ENCODE measurements around the gene SBK3.

DNA sequence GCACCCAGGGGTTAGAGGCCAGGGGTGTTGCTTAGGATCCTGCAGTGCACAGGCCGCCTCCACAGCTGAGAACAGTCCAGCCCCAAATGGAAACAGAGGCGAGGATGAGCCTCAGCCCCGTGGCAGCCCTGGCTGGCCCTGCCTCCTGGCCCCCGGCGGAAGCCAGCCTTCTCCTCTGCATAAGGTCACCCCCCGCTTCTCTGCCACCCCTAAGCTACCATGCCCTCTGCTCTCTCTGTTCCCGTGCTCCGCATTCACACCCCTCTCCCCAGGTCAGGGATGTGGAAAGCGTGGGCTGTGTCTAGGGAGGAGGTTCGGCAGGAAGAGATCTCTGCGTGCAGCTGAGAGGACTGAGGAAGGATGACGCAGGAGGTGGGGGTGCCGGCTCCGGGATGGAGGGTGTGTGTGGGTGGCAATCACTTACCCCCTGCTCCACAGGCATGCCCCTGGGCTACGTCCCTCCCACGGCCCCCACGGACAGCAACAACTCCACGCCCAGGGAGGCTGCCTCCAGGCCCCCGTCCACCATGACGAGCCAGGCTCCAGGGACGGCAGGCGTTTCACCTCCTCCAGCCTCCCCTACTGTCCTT lies 51.1 kb downstream of the SBK3 start:
- TF ChIP-seq, protein P1, sequence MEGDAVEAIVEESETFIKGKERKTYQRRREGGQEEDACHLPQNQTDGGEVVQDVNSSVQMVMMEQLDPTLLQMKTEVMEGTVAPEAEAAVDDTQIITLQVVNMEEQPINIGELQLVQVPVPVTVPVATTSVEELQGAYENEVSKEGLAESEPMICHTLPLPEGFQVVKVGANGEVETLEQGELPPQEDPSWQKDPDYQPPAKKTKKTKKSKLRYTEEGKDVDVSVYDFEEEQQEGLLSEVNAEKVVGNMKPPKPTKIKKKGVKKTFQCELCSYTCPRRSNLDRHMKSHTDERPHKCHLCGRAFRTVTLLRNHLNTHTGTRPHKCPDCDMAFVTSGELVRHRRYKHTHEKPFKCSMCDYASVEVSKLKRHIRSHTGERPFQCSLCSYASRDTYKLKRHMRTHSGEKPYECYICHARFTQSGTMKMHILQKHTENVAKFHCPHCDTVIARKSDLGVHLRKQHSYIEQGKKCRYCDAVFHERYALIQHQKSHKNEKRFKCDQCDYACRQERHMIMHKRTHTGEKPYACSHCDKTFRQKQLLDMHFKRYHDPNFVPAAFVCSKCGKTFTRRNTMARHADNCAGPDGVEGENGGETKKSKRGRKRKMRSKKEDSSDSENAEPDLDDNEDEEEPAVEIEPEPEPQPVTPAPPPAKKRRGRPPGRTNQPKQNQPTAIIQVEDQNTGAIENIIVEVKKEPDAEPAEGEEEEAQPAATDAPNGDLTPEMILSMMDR (IDR thresholded peaks at IDR 0.05): no peak
- no peak for TF ChIP-seq POLR2A (IDR thresholded peaks at IDR 0.05)

Measured in testis (tissue), 2 donors.